Caki2 (cell line): Measurements from ENCODE around the gene ZSWIM5. TPM values are rescaled to one million over a fixed set of nuclear protein-coding genes. Genes with fewer than 3 reads are reported as not detected.
"Not testable (repeated sequence)": the region's sequence is repeated elsewhere in the genome, so short reads cannot be mapped to it uniquely, and the experiment has no call there.

Experiments used
- DNase-seq: peaks from one replicate; pipeline ENCODE4 v3.0.0-alpha.2; 2015; ENCODE audit warnings: low read depth
- in situ Hi-C: cut with HindIII; loops from 2 replicates; pipeline ENCODE4 v1.10.0; 2016; ENCODE audit warnings: low sequenced_read_pairs, low pct_unique_long_range_greater_than_20kb, mixed read lengths
- total RNA-seq: library from RNA; depleted of rRNA; stranded (reverse); fragments of >200 nt; shearing (Covaris generic); gene quantifications from 2 replicates; pipeline ENCODE4 v1.2.3, GENCODE V29; 2014; ENCODE audit warnings: low replicate concordance

The ZSWIM5 gene
- total RNA-seq, 1 experiment from 2014 or later: 1.6 TPM

- DNase-seq: no peak
- in situ Hi-C loops: no loop called here
These were observed 98.6 kb downstream of the ZSWIM5 start for GRCh38 chr1:45107782-45108181.

- in situ Hi-C loops, DNase-seq: not testable (repeated sequence)
These were observed 99.5 kb downstream of the ZSWIM5 start for GRCh38 chr1:45106864-45107263.

- DNase-seq, in situ Hi-C loops: not testable (repeated sequence)
These were observed 100.3 kb downstream of the ZSWIM5 start for GRCh38 chr1:45106156-45106545.

GRCh38 chr1:45105486-45106155 lies 100.8 kb downstream of the ZSWIM5 start:
- in situ Hi-C loops: not testable (repeated sequence)

GRCh38 chr1:45103534-45103933 lies 102.9 kb downstream of the ZSWIM5 start:
- in situ Hi-C loops: no loop called here
- no peak for DNase-seq

More at GRCh38 chr1:45105486-45106155, 100.8 kb downstream of the ZSWIM5 start:
- not testable (repeated sequence) for DNase-seq

- DNase-seq: no peak
- in situ Hi-C loops: no loop called here
These were observed 104.5 kb downstream of the ZSWIM5 start for GRCh38 chr1:45101947-45102346.

GRCh38 chr1:45101528-45101927 lies 104.9 kb downstream of the ZSWIM5 start:
- in situ Hi-C loops: not testable (repeated sequence)

GRCh38 chr1:45097944-45098343 lies 108.5 kb downstream of the ZSWIM5 start:
- DNase-seq: peak; percentile 25
- in situ Hi-C loops: no loop called here

More at GRCh38 chr1:45101528-45101927, 104.9 kb downstream of the ZSWIM5 start:
- not testable (repeated sequence) for DNase-seq

- no peak for DNase-seq
- in situ Hi-C loops: no loop called here
These were observed 109.3 kb downstream of the ZSWIM5 start for GRCh38 chr1:45097079-45097478.

GRCh38 chr1:45095450-45095849 lies 111.0 kb downstream of the ZSWIM5 start:
- no peak for DNase-seq
- in situ Hi-C loops: no loop called here

- in situ Hi-C loops, DNase-seq: not testable (repeated sequence)
These were observed 112.0 kb downstream of the ZSWIM5 start for GRCh38 chr1:45094371-45094770.

GRCh38 chr1:45093334-45093733 lies 113.1 kb downstream of the ZSWIM5 start:
- in situ Hi-C loops: no loop called here
- no peak for DNase-seq

- in situ Hi-C loops: no loop called here
- no peak for DNase-seq
These were observed 116.7 kb downstream of the ZSWIM5 start for GRCh38 chr1:45089711-45090110.

- in situ Hi-C loops: no loop called here
- DNase-seq: no peak
These were observed 121.8 kb downstream of the ZSWIM5 start for GRCh38 chr1:45084562-45084961.

- no peak for DNase-seq
- in situ Hi-C loops: no loop called here
These were observed 126.9 kb downstream of the ZSWIM5 start for GRCh38 chr1:45079533-45079932.

- DNase-seq, in situ Hi-C loops: not testable (repeated sequence)
These were observed 129.4 kb downstream of the ZSWIM5 start for GRCh38 chr1:45076959-45077358.

- no peak for DNase-seq
- in situ Hi-C loops: no loop called here
These were observed 134.8 kb downstream of the ZSWIM5 start for GRCh38 chr1:45071567-45071966.

GRCh38 chr1:45067806-45068205 lies 138.6 kb downstream of the ZSWIM5 start:
- no peak for DNase-seq
- in situ Hi-C loops: no loop called here

GRCh38 chr1:45065083-45065482 lies 141.3 kb downstream of the ZSWIM5 start:
- in situ Hi-C loops: no loop called here
- DNase-seq: no peak

GRCh38 chr1:45062463-45062862 lies 143.9 kb downstream of the ZSWIM5 start:
- DNase-seq, in situ Hi-C loops: not testable (repeated sequence)
